HL-60 (cell line): Measurements from ENCODE around the gene CYGB.

Experiments used
- DNase-seq, 2 experiments: peaks; one replicate each; pipeline ENCODE4 v3.0.0-alpha.2; 2010 to 2020; ENCODE audit warnings: low read depth in 1 of 2, low spot score in 1 of 2
- H3K27ac ChIP-seq: fragments of 250-450 bp; sonication (Bioruptor Pico); replicated peaks from 2 replicates; pipeline ENCODE4 v1.5.1; 2020; ENCODE audit warnings: mild to moderate bottlenecking, moderate library complexity
- H3K27me3 ChIP-seq: fragments of 250-450 bp; sonication (Bioruptor Pico); 2 replicates; pipeline ENCODE4 v1.5.1; 2021; ENCODE audit warnings: mild to moderate bottlenecking, moderate library complexity; ENCODE audit not compliant: insufficient read depth, poor library complexity, severe bottlenecking
- H3K4me3 ChIP-seq: replicated peaks from 2 replicates; pipeline ENCODE4 v1.5.1; 2011; ENCODE audit warnings: mild to moderate bottlenecking, control low read depth, low read length; ENCODE audit not compliant: insufficient read depth
- GABPA ChIP-seq: IDR thresholded peaks from 2 replicates; pipeline ENCODE4 v1.6.1; 2012; ENCODE audit warnings: low read depth
- POLR2AphosphoS5 ChIP-seq: IDR thresholded peaks from 2 replicates; pipeline ENCODE4 v1.6.1; 2012; ENCODE audit warnings: low read depth
- SPI1 ChIP-seq: IDR thresholded peaks from 2 replicates; pipeline ENCODE4 v1.6.1; 2012; ENCODE audit warnings: low read depth, mild to moderate bottlenecking, borderline replicate concordance
- long read RNA-seq: library from polyadenylated mRNA; unstranded; transcript quantifications from one replicate; pipeline ENCODE4 v2.0.0, GENCODE V29; 2020
- TF ChIP-seq, protein P1 (sequence below): IDR thresholded peaks from one replicate; pipeline ENCODE4 v1.5.1; 2011; ENCODE audit warnings: low read length, control low read depth, inconsistent platforms; ENCODE audit not compliant: insufficient read depth
- TF ChIP-seq, protein P2 (sequence below): IDR thresholded peaks from 2 replicates; pipeline ENCODE4 v1.6.1; 2012; ENCODE audit warnings: low read depth; ENCODE audit not compliant: insufficient replicate concordance

CYGB gene
- long read RNA-seq: 0 reads

DNA sequence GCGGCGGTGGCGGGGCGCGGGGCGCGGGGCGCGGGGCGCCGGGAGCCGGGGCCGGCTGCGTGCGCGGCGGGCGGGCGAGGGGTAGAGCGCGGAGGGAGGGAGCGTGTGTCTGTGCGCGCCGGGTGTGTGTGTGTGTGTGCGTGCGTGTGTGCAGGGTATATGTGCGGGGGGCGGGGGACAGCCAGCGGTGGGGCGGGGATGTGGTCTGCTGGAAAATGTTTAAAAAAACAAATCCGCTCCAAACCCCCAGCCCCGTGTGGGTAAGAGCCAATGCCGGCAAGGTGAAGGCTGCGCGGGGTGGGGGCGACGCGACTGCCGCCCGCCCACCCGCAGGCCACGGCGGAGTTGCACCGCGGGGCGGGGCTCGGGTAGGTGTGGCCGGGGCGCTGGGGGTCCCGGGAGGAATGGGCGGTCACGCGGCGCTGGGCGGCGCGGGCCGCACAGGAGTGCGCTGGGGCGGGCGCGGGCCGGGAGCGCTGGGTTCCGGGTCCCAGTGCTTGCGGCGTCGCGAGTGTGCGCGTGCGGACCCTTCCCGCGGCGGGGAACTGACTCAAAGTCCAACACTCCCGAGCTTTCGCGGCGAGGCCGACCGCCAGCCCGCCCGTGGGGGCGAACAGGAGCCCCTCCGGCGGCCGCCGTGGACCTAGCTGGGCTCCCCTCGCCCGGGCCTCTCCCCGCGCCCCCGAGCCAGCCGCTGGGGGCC, at the start of gene CYGB:
Gene CYGB (minus strand): TSS at position 132 of the 703 bp plus-strand sequence. CDS start 167 bp downstream, outside the sequence.
- Histone ChIP-seq H3K27ac (no peak within 1 kb of the TSS), H3K4me3 (no peak within 1 kb of the TSS), H3K27me3 (peaks cover 16% of the 10 kb centered on the region)
- no peak for TF ChIP-seq POLR2AphosphoS5
- no peak for TF ChIP-seq GABPA
- TF ChIP-seq, protein P1, sequence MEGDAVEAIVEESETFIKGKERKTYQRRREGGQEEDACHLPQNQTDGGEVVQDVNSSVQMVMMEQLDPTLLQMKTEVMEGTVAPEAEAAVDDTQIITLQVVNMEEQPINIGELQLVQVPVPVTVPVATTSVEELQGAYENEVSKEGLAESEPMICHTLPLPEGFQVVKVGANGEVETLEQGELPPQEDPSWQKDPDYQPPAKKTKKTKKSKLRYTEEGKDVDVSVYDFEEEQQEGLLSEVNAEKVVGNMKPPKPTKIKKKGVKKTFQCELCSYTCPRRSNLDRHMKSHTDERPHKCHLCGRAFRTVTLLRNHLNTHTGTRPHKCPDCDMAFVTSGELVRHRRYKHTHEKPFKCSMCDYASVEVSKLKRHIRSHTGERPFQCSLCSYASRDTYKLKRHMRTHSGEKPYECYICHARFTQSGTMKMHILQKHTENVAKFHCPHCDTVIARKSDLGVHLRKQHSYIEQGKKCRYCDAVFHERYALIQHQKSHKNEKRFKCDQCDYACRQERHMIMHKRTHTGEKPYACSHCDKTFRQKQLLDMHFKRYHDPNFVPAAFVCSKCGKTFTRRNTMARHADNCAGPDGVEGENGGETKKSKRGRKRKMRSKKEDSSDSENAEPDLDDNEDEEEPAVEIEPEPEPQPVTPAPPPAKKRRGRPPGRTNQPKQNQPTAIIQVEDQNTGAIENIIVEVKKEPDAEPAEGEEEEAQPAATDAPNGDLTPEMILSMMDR: no peak
- TF ChIP-seq SPI1: no peak
- TF ChIP-seq, protein P2, sequence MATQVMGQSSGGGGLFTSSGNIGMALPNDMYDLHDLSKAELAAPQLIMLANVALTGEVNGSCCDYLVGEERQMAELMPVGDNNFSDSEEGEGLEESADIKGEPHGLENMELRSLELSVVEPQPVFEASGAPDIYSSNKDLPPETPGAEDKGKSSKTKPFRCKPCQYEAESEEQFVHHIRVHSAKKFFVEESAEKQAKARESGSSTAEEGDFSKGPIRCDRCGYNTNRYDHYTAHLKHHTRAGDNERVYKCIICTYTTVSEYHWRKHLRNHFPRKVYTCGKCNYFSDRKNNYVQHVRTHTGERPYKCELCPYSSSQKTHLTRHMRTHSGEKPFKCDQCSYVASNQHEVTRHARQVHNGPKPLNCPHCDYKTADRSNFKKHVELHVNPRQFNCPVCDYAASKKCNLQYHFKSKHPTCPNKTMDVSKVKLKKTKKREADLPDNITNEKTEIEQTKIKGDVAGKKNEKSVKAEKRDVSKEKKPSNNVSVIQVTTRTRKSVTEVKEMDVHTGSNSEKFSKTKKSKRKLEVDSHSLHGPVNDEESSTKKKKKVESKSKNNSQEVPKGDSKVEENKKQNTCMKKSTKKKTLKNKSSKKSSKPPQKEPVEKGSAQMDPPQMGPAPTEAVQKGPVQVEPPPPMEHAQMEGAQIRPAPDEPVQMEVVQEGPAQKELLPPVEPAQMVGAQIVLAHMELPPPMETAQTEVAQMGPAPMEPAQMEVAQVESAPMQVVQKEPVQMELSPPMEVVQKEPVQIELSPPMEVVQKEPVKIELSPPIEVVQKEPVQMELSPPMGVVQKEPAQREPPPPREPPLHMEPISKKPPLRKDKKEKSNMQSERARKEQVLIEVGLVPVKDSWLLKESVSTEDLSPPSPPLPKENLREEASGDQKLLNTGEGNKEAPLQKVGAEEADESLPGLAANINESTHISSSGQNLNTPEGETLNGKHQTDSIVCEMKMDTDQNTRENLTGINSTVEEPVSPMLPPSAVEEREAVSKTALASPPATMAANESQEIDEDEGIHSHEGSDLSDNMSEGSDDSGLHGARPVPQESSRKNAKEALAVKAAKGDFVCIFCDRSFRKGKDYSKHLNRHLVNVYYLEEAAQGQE: no peak
- no peak for DNase-seq

DNA sequence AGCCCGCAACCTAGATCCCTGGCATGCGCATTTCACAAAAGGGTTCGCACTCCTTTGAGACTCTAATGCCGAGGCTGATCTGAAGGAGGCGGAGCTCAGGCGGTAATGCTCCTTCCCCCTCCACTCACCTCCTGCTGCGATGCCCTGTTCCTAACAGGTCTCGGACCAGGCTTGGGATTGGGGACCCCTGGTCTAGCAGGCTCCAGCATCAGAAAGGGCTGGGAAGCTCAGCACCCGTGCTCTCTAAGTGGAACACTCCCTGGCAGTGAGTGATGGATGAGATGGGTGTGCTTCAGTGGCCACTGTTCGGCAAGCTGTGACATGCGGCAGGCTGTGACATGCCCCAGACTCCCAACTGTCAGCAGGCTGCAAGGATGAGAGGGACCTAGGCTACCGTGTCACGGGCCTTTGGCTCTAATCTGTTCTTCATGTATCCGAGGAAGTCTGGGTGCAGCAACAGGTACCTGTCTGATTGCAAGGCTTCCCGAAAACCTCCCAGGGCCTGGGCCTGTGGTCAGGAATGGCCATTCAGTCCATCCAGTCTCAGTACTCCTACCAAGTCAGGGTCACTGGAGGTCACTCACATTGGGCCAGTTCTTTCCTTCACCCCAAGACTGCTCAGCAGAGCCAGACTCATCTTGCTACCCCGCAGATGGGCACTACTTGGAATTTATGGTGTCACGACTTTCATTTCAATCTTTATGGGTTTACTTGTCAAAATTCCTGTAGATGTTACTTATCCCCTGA, 49.4 kb upstream of the CYGB start:
- no peak for DNase-seq
- Histone ChIP-seq H3K27ac (no peak overlapping the region), H3K27me3 (peaks cover 13% of the 10 kb centered on the region), H3K4me3 (no peak overlapping the region)
- TF ChIP-seq, protein P2: no peak
- no peak for TF ChIP-seq POLR2AphosphoS5
- TF ChIP-seq, protein P1: no peak
- TF ChIP-seq GABPA: no peak
- TF ChIP-seq SPI1: no peak

DNA sequence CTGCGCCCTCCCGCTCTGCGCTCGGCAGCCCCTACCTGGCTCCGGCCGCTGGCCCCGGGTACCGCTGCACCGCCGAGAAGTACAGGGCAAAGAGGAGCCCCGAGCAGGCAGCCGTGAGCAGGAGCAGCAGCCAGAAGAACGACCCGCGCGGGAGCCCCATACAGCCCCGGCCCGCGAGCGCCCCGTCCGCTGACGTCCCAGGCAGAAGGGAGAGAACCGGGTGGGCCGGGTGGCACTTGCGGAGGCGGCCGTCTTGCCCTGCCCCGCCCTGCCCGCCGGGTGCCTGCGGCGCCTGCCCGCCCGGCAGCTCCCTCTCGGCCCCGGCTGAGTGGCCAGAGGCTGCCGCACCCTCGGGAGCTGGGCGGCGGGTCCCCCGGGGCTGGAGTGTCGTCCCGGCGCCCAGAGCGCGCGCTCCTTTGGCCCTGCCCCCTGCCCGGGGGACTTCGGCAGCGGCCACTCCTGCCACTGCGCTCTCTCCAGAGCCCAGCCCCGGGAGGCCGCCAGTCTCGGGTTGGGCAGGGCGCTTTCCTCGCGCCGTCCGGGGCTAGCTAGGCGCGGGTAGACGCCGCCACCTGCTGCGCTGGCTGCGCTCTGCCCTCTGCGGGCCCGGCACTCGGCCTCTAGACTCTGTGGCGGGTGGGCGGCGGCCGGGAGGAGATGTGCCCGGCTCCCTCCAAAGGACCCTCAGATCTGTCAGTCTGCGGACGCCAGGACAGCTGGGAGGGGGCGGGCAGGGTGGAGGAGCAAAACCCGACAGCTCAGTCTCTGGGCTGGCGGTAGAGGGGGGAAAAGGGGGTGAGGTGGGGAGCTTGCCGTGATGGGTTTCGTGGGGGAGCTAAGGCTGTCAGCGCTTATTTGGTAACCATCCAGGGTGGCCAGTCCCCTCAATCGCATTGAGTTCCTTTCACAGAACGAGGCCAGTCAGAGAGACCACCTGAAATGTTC, 48.4 kb upstream of the CYGB start, which contains the start of gene ST6GALNAC2:
Gene ST6GALNAC2 (minus strand): TSS at position 212 of the 945 bp plus-strand sequence. CDS start 52 bp downstream, at position 160.
- Histone ChIP-seq H3K27ac (no peak within 1 kb of the TSS), H3K27me3 (peaks cover 13% of the 10 kb centered on the region), H3K4me3 (peak within 1 kb of the TSS; percentile 50)
- TF ChIP-seq GABPA (no peak), SPI1 (no peak), POLR2AphosphoS5 (no peak)
- TF ChIP-seq, protein P1: no peak
- TF ChIP-seq, protein P2: no peak
- peak in 1 of 2 experiments; percentile 50 for DNase-seq
